K562 (cell line): ENCODE data around the gene FSCN2. TPM values are rescaled to one million over a fixed set of nuclear protein-coding genes. Genes with fewer than 3 reads are reported as not detected.

Experiments
- FOXP4 ChIP-seq: sonication (generic); formaldehyde crosslinking; IDR thresholded peaks from 2 replicates; pipeline ENCODE4 v1.8.0; 2022; ENCODE audit warnings: mild to moderate bottlenecking, missing genetic modification reagents, borderline replicate concordance
- MTA2 ChIP-seq: fragments of 450-650 bp; IDR thresholded peaks from 2 replicates; pipeline ENCODE4 v1.6.1; 2016; ENCODE audit warnings: low read depth
- MXD1 ChIP-seq: fragments of 250-450 bp; sonication (Bioruptor Pico); IDR thresholded peaks from 2 replicates; pipeline ENCODE4 v1.8.0; 2021; ENCODE audit warnings: borderline replicate concordance, mild to moderate bottlenecking, moderate library complexity; ENCODE audit not compliant: poor library complexity, severe bottlenecking
- PML ChIP-seq: IDR thresholded peaks from 2 replicates; pipeline ENCODE4 v1.6.1; 2012; ENCODE audit warnings: low read length, inconsistent platforms
- SAFB ChIP-seq: fragments of 200-400 bp; formaldehyde crosslinking; IDR thresholded peaks from 2 replicates; pipeline ENCODE4 v1.6.1; 2017; ENCODE audit warnings: low read depth, low read length, borderline replicate concordance
- XRCC3 ChIP-seq: fragments of 450-650 bp; IDR thresholded peaks from 2 replicates; pipeline ENCODE4 v1.6.1; 2017; ENCODE audit warnings: mild to moderate bottlenecking, moderate library complexity
- ZBTB40 ChIP-seq, 2 experiments: fragments of 450-650 bp in 1 of 2; sonication (generic) in 1 of 2; formaldehyde crosslinking in 1 of 2; IDR thresholded peaks; 2 replicates each; pipeline versions ENCODE4 v1.7.1 to v1.9.0; 2016 to 2022; ENCODE audit warnings: inconsistent platforms in 1 of 2, mild to moderate bottlenecking in 1 of 2, missing genetic modification reagents in 1 of 2
- ZBTB49 ChIP-seq: sonication (generic); formaldehyde crosslinking; IDR thresholded peaks from 2 replicates; pipeline ENCODE4 v1.8.0; 2022; ENCODE audit warnings: missing genetic modification reagents, mild to moderate bottlenecking, borderline replicate concordance
- ZNF12 ChIP-seq: sonication (generic); formaldehyde crosslinking; IDR thresholded peaks from 2 replicates; pipeline ENCODE4 v1.4.0; 2020; ENCODE audit warnings: mild to moderate bottlenecking, missing genetic modification reagents
- polyA plus RNA-seq, 8 experiments: library from polyadenylated mRNA; depleted of rRNA in 4 of 8; stranded (reverse) in 5 of 8; unstranded in 3 of 8; fragments of >200 nt; fragmentation: Nextera tagmentation in 2 of 8; fragmentation: Illumina TruSeq in 1 of 8; extraction: Ambion mirVana in 2 of 8; extraction: Trizol in 1 of 8; gene quantifications; 2 replicates each; pipeline versions ENCODE4 v1.2.1 to v1.2.3, GENCODE V29; 2011 to 2014; ENCODE audit warnings: inconsistent platforms in 1 of 8, missing spikeins in 1 of 8
- total RNA-seq, 7 experiments: library from RNA; depleted of rRNA in 6 of 7; stranded (reverse); fragments of >200 nt in 6 of 7; fragmentation: Illumina TruSeq in 2 of 7; extraction: Trizol in 2 of 7; gene quantifications; 2 replicates each; pipeline versions ENCODE4 v1.2.1 to v1.2.3, GENCODE V29; 2011 to 2021; ENCODE audit warnings: low replicate concordance in 1 of 7
- TF ChIP-seq, protein P1 (sequence below): sonication (generic); IDR thresholded peaks from 2 replicates; pipeline ENCODE4 v1.6.1; 2016

The FSCN2 gene
- total and polyA plus RNA-seq, 9 of the 15 experiments (the other 6 are each of a cell fraction or from before 2014, with no cell fraction given): 0.08 TPM; not detected in 8

DNA sequence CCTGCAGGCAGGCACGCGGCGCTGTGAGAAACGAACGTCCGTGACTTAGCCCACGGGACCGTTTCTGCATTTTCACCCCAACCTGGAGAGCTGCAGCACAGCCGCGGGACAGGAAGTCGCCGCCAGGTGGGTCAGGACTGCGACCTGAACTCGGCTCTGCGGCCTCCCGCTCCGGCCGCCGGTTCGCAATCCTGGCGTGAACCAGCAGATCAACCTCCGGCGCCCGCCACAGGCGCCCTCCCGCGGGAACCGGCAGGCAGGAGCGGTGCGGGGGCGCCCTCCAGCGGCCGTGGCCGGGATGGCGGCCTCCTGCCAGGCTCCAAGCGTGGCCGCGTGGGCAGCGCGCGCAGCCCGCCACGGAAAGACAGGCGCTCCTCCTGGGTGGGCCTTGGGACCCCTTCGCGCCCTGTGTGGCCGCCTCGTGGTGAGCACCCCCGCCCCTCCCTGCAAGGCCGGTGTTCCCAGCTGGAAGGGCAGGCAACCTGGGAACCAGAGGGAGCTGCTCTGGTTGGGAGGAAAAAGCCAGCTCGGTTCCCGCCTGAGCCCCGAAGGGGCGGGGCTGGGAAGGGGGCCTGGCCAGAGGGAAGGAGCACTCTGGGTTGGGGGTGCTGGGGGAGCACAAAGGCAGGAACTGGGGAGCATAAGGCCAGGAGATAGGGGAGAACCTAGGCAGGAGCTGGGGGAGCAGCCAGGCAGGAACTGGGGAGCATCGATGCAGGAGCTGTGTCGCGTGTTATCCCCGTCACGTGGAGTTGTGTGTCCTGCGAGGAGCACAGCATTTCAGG lies 43.8 kb upstream of the FSCN2 start (continued):
- TF ChIP-seq ZBTB49 (CRISPR knock-in tag) (no peak), MTA2 (no peak), ZBTB40 (IDR thresholded peaks at IDR 0.05) (0 out of 2 replicates have a peak, but pooled peaks have one; percentile 28), ZBTB40 (CRISPR knock-in tag; IDR thresholded peaks at IDR 0.05) (no peak), MXD1 (CRISPR knock-in tag) (peak; percentile 18), SAFB (peak; percentile 94), FOXP4 (CRISPR knock-in tag) (no peak), XRCC3 (no peak), PML (no peak; the same call in 1 of the 2 replicates), ZNF12 (0 out of 2 replicates have a peak, but pooled peaks have one; percentile 25)
- TF ChIP-seq, protein P1, sequence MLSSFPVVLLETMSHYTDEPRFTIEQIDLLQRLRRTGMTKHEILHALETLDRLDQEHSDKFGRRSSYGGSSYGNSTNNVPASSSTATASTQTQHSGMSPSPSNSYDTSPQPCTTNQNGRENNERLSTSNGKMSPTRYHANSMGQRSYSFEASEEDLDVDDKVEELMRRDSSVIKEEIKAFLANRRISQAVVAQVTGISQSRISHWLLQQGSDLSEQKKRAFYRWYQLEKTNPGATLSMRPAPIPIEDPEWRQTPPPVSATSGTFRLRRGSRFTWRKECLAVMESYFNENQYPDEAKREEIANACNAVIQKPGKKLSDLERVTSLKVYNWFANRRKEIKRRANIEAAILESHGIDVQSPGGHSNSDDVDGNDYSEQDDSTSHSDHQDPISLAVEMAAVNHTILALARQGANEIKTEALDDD: no peak
